Right kidney (tissue), 1 donor: ENCODE data around the gene CD36.
"Not testable (repeated sequence)": the region's sequence is repeated elsewhere in the genome, so short reads cannot be mapped to it uniquely, and the experiment has no call there.

Experiments used
- DNase-seq: peaks from one replicate; pipeline ENCODE4 v3.0.0-alpha.2; 2016

Gene CD36

DNA sequence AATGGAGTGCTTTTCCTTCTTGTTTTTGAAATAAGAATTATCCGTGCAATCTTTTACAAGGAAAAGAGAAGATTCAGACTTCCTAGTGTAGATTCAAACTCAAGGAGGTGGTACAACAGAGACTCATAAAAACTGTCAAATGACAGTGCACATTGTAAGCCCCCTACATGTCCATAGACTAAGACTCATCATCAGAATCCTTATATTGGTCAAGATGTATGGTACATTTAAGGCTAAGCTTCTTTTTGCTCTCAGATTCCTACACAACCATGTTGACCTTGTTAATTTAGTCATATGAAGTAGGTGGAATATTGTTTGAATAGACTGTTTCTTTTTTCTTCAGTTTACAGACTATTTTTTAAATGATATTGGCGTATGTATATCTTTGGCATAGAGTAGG is 11.6 kb downstream of the CD36 start:
- DNase-seq = no peak

DNA sequence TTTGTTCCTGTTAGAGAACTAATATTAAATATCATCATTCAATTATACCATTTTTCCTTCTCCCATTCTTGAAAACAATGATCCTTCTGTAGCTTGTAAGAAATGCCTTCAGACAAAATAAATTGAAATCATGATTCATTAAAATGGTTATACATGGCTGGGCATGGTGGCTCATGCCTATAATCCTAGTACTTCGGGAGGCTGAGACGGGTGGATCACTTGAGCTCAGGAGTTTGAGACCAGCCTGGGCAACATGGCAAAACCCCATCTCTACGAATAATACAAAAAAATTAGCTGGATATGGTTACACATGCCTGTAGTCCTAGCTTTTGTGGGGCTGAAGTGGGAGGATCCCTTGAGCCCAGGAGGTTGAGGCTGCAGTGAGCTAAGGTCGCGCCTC is 13.0 kb downstream of the CD36 start:
- no peak for DNase-seq

DNA sequence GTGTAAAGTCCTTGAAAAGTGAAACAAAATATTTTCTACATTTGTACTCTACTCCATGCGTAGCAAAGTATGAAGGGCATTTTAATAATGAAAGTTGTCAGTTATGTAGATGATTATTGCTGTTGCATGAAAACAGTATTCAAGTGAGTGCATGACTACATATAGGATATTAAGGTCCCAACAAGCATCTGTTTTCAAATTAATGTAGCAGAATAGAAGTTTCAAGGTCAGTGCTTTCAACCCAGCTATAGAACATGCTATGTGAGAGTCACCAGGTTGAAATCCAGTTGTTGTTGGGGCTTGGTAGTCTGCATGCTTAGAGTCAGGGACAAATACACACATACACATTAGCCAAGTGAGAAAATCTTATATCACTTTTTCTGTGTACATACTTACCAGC is 14.8 kb downstream of the CD36 start:
- no peak for DNase-seq

DNA sequence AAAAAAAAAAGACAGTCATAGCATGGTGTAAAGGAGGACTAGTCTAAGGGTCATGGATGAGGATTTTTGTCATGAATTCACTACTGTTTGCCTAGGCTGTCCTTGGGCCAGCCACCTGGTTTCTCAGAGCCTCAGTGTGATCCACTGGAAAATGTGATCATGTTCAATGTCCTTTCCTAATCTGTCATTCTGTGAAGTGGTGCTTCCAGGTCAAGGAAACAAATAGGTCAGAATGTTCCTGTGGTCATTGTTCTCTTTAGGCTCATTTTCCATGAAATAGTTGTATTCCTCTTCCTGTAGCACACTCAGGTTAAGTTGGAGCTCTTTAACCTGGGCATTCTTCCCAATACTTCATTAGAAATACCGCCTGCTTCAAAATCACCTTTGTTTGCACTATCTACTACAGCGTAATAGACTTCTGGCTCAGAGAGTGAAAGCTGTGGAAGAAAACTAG is 16.5 kb downstream of the CD36 start:
- DNase-seq = no peak

DNA sequence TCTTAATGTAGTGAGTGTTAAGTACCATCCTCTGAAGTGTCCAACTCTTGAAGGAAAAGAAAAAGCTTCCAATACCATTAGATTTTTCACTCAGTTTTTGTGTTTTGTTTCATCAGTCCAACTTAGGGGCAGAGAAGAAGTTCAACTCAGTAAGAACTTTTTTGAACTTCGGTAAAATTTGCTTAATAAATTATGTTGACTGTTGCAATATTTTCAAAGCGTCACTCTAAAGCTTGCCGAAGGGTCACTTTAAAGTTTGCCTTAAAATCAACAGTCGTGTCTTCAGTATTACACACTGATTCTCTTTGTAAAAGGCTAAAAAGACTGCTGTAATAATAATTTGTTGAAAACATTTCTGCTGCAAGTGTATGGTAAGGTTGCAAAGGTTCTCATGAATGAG is 17.6 kb downstream of the CD36 start:
- no peak for DNase-seq

DNA sequence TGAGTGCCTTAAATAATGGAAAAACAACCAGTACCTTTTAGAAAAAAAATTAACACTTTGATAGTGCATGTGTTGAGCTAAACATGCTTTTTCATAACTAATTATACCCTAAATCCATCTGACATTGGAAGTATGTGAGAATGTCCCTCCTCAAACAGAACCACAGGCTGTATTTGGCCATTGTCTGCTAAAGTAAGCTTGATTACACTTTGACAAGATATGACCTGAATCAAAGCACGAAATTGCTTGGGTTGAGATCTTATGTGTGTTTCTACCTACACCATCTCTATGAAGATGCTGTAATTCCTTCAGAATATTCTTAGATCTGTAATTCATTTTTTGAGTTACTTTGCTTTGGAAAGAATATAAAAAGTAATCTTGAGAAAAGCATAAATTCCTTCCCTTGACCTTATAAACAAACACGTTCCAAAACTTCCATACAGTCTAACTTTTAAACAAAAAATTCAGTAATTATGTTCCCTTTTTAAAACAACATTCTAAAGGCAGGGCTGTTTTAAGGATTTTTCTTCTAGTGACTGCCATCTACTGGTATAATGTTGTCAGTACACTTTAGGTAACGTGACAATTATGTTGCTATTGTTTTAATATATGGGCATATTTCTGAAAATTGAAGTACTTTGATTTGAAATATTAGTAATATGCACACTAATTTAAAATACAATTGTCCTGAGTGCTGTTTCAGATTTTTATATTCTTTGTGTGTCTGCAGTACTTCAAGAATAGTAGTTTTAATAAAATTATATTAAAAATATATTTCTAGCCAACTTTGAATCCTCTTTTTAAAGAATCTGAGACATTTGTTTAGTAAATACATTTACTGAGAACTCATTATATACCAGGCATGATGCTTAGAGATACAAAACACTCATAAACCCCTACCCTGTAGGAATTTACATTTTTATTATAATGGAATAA is 20.9 kb downstream of the CD36 start:
- DNase-seq = no peak

DNA sequence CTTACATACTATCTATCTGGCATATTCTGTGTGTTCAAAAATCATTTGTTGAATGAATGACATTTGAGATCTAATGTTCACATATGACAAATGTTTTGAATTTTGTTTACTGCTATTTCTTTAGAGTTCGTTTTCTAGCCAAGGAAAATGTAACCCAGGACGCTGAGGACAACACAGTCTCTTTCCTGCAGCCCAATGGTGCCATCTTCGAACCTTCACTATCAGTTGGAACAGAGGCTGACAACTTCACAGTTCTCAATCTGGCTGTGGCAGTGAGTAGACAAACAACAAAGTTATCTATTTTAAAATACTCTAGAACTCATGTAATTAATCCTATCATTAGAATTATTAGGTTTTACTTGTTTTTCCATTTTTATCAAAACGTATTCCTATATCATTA is 22.5 kb downstream of the CD36 start:
- no peak for DNase-seq

DNA sequence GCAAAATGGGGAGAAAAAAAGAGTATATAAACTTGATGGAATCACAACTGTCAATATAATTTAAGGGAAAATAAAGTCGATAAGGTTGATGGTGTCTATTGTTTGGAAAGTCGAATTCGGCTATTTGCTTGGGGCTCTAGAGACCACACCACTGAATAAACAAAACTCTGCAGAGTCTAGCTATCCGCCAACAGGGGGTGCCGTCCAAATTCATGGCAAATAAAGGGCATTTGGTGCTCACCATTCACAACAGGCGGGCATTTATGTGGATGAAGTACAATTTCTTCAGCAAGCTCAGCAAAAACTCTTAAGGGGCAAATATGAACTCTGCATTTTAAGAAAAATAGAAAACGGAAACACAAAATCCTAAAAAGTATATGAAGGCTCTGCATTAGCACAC is 23.3 kb downstream of the CD36 start:
- DNase-seq = no peak

DNA sequence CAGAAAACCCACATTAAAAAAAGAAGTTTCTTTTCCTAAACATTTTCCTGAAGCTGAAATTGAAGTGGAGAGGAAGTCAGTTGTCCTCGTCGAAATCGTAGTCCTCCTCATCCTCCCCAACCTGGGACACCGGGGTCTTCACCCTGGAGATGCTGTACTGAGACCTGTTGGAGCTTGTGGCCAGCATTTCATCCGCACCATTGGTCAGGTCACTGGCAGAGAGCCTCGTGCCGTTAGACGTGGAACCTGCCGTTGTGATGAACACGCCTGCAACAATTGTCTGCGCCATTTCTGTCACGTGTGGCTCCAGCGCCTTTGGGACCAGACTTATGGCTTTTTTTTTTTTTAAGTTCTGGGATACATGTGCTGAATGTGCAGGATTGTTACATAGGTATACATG is 23.8 kb downstream of the CD36 start:
- DNase-seq = no peak

DNA sequence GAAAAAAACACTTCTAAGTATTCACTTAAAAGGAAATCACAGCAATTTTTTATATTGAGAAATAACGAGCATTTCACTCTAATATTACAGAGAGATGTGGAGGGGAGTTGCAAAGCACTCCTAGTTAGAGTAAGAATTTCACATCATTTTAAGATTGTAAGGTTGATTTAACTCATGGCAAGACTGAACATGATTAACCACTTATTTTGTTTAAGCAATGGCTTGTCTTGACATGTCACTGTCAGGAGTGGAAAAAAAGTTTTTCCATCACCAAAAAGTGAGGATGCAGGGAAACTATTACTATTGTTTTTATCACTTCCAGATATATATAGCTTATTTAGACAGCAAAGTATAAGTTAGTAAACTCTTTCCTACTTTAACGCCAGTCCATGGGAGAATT is 27.1 kb downstream of the CD36 start:
- DNase-seq = no peak

DNA sequence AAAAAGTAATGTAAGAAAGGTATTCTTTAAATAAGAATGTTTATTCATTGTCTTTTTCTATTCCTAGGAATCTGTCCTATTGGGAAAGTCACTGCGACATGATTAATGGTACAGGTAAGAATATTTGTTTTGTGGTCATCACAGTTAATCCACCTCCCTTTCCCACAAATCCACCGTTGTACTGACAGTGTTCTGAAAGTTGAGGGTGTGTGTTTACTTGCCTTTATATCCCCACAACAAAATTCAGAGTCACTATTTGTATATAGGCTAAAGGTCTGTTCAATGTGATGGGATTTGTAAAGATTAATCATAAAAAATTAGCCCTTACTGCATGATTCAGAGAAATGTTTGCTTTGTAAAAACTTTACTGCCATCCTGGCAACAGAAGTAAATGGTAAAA is 27.9 kb downstream of the CD36 start:
- DNase-seq = no peak

DNA sequence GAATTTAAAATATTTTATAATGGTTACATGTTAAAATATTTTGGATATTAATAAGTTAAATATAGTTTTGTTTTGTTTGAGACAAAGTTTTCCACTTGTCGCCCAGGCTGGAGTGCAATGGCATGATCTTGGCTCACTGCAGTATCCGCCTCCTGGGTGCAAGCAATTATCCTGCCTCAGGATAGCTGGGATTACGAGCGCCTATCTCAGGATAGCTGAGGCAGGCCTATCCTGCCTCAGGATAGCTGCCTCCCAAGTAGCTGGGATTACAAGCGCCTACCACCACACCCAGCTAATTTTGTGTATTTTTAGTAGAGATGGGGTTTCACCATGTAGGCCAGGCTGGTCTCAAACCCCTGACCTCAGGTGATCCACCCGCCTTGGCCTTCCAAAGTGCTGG is 30.9 kb downstream of the CD36 start:
- not testable (repeated sequence) for DNase-seq

DNA sequence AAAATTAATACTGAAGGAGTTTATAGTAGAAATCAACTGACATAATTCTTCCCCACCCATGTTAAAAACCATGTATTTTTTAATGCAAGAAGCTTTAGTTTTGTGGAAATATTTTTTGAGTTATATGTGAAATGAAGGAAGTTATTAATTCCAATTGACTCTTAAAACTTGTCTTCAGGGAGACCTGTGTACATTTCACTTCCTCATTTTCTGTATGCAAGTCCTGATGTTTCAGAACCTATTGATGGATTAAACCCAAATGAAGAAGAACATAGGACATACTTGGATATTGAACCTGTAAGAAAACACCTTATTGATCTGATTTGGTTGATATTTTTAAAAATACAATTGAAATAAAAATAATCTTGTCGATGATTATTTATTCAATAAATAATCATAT is 33.3 kb downstream of the CD36 start:
- DNase-seq = no peak

DNA sequence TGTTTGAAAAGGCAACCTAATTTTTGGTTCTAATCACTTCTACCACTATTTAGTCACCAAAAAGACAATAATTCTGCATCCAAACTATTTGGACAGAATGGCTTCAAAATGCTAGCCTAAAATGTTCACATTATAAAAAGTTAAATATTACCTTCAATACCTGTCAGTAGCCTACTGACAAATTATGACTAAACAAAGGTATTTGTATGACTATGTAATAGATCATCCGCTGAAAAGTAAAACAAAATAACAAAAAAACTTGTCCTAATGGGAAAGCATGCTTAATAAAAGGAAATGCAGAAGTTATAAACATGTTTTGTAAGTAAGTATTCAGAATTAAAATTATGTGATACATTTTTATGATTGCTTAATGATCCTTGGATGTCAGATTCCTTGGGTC is 36.6 kb downstream of the CD36 start:
- DNase-seq = no peak

DNA sequence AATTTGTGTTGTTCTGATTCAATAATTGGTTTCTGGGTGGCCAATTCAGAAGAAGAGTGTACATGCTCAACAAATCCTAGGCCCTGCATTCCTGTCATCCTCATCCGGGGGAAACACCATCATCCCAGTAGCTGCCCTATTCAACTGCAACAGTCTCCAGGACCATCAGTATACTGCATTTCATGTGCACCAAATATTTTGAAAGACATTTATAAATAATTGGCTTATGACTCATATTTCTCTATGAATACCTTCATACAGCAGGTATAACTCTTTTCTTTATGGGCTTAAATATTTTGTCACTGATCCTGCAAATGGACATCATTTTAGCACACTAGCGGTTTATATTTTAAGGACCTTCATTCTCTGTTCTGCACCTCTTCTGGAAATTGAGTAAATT is 38.0 kb downstream of the CD36 start:
- no peak for DNase-seq

DNA sequence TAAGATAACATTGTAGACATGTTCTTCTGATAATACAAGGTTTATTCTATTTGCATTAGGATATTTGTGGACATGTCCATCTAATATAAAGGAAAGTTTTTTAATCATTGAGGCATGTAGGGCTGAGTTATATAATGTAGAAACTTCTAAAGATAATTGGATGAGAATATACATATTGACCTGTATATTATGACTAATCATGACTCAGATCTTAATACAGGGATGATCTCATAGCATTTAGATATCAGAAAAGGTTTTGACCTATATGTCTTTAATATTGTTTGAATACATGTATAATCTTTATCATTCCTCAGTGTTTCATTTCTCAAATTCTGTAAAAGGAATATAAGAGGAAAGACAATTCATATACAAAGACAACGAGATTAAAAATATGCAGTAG is 39.2 kb downstream of the CD36 start:
- no peak for DNase-seq

DNA sequence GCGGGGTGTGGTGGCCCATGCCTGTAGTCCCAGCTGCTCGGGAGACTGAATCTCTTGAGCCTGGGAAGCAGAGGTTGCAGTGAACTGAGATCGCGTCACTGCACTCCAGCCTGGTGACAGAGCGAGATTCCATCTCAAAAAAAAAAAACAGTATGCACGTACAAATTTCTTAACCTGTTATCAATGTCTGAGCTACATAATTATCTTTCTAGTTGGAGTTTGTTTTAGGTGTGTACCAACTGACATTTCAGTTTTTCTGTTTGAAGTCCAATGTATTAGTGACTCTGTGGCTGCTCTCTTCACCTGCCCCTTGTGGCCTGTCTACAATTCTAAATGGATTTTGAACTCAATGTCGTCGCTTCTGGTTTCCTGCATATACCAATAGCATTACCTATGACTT is 40.3 kb downstream of the CD36 start:
- no peak for DNase-seq

DNA sequence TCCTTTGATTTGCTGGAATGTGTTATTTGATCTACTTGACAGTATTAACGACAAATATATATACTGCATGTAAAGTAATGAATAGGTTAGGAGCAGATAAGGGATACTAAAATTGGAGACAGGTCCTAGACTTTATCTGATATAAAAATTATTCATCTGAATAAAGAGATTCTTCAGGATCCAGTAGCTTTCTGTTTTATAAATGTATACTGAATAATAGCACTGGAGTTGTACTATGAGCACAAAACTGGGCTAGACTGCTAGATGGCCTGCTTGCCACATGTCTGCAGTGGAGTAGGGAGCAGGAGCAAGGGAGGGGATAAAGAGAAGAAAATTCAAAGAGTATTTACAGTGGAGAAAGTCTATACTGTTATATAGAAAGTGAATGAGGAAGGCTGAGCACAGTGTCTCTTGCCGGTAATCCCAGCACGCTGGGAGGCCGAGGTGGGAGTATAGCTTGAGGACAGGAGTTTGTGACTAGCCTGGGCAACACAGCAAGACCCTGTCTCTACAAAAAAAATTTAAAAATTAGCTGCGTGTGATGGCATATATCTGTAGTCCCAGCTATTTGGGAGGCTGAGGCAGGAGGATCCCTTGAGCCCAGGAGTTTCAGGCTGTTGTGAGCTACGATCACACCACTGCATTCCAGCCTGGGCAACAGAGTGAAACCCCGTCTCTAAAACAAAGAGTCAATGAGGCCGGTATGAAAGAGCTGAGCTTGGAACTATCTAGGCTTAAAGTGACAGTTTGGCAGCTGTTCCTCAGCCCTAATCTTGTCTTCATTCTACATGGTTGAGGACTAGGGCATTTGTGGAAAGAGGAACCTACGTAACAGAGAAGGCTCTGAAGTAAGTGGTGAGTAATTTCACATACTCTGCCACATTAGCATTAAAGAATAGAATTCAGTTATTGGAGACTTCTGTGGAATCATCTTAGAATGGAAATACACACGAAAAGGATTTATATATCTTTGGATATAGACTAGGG is 41.8 kb downstream of the CD36 start:
- DNase-seq = no peak

DNA sequence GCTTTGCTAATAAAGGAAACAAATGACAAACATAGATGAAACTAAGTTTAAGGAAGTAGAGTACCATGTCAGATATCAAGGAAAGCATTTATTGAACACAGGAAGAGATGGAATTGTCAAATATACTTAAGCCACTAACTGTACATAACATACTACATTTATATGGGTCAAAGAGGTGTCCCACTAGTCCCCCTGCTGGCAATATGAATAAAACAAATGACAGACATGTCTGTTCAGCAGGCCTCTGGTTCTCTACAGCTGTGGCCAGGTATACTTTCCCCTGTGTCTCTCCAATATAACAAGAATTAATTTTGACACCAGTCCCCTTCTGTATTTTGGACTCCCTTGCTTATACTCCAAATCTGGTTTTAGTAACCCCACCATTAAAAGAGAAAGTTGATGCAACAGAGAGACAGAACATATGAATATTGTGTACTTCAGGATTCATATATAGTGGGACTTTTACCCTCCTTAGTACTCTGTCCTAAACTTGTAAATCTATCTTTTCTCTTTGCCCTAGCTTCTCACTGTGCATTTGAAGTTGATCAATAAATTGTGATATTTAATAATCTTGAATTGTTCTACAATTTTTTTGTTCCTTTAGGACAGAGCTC is 42.9 kb downstream of the CD36 start:
- DNase-seq = no peak

DNA sequence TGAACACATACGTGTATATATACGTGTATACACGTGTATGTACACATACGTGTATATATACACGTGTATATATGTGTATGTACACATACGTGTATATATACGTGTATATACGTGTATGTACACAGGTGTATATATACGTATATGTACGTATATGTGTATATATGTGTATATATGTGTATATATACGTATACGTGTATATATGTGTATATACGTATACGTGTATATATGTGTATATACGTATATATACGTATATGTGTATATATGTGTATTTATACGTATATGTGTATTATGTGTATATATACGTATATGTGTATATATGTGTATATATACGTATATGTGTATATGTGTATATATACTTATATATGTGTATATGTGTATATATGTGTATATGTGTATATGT is 44.3 kb downstream of the CD36 start:
- no peak for DNase-seq

DNA sequence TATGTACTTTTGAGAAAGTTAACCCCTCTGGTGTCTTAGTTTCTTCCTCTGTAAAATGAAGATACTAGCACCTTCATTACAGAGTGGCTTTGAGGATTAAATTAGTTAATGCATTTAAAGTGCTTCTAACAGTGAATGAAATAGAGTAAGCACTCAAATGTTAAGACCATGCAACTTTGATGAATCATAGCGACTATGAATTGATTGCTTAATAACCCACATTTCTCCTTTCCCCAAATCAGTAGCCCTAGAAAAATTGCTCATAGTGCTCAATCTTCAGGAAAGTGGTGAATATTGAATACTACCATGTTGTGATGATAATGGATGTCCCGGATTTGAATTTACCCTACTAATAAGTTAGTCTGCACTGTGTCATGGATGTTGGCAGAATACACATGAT is 48.1 kb downstream of the CD36 start:
- DNase-seq = no peak

DNA sequence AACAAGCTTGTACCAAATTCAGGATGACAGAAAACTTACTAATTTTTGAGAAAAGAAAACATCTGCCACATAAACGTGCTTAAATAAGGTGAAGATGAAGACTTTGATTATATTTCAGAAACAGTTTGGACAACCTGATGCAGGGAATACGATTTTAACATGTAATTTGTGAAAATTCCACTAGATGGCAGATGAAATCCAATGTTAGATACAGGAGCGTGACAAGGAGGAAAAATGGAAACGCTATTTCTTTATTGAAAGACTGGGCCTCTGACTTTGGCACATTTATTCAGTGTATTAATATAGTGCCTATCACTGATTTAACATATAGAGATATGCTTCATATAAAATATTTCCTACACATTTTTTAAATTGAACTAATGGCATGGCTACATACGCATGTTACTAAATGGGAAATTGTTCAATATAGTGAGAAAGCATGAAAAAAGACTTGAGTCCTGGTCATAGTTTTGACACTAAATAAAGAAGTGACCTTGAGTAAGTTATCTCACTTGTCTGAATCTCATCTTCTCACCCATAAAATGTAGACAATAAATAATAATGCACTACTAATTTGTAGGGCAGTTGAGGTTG is 60.7 kb downstream of the CD36 start:
- peak; percentile 13 for DNase-seq
